Measurements from ENCODE around the gene GRID1.

DNA sequence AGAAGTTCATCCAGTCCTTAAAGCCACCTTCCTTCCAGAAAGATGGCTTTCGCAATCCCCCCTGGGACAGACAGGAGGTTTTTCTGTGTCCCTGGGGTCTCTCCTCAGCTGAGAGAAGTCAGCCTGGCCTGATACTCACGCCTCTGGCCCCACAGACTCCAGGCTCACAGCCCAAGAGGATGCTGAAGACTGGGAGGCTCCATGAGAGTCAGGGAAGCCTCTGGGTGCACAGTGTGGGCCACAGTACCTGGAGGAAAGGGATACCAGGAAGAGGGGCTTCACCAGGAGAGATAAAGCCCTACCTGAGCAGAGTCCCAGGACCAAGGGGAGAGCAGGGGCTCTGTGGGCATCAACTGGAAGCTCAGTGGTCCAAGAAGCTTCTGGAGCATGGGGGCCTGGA, 324.4 kb downstream of the GRID1 start:
- TF ChIP-seq STAT3 (IDR thresholded peaks at IDR 0.05; ENCODE audit: low read depth, low read length) (no peak), BRCA1 (IDR thresholded peaks at IDR 0.05; ENCODE audit: low read depth, low read length) (no peak), POLR2AphosphoS5 (IDR thresholded peaks at IDR 0.05; ENCODE audit: low read length) (no peak), SPI1 (IDR thresholded peaks at IDR 0.05; ENCODE audit: borderline replicate concordance, insufficient read depth, low read depth, low read length) (no peak), BHLHE40 (IDR thresholded peaks at IDR 0.05; ENCODE audit: borderline replicate concordance in 1 of 2, low read depth in 2 of 2, low read length in 1 of 2) (no peak), CREM (IDR thresholded peaks at IDR 0.05; ENCODE audit: low read depth) (no peak), CREB1 (IDR thresholded peaks at IDR 0.05; ENCODE audit: low read depth) (no peak), FOS (IDR thresholded peaks at IDR 0.05; ENCODE audit: borderline replicate concordance, extremely low read depth, insufficient read length) (no peak)
- TF ChIP-seq, protein P1, sequence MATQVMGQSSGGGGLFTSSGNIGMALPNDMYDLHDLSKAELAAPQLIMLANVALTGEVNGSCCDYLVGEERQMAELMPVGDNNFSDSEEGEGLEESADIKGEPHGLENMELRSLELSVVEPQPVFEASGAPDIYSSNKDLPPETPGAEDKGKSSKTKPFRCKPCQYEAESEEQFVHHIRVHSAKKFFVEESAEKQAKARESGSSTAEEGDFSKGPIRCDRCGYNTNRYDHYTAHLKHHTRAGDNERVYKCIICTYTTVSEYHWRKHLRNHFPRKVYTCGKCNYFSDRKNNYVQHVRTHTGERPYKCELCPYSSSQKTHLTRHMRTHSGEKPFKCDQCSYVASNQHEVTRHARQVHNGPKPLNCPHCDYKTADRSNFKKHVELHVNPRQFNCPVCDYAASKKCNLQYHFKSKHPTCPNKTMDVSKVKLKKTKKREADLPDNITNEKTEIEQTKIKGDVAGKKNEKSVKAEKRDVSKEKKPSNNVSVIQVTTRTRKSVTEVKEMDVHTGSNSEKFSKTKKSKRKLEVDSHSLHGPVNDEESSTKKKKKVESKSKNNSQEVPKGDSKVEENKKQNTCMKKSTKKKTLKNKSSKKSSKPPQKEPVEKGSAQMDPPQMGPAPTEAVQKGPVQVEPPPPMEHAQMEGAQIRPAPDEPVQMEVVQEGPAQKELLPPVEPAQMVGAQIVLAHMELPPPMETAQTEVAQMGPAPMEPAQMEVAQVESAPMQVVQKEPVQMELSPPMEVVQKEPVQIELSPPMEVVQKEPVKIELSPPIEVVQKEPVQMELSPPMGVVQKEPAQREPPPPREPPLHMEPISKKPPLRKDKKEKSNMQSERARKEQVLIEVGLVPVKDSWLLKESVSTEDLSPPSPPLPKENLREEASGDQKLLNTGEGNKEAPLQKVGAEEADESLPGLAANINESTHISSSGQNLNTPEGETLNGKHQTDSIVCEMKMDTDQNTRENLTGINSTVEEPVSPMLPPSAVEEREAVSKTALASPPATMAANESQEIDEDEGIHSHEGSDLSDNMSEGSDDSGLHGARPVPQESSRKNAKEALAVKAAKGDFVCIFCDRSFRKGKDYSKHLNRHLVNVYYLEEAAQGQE (IDR thresholded peaks at IDR 0.05; ENCODE audit: low read depth, low read length), result no peak
- TF ChIP-seq, protein P2, sequence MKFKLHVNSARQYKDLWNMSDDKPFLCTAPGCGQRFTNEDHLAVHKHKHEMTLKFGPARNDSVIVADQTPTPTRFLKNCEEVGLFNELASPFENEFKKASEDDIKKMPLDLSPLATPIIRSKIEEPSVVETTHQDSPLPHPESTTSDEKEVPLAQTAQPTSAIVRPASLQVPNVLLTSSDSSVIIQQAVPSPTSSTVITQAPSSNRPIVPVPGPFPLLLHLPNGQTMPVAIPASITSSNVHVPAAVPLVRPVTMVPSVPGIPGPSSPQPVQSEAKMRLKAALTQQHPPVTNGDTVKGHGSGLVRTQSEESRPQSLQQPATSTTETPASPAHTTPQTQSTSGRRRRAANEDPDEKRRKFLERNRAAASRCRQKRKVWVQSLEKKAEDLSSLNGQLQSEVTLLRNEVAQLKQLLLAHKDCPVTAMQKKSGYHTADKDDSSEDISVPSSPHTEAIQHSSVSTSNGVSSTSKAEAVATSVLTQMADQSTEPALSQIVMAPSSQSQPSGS (IDR thresholded peaks at IDR 0.05; ENCODE audit: low read length), result no peak
- TF ChIP-seq, protein P3, sequence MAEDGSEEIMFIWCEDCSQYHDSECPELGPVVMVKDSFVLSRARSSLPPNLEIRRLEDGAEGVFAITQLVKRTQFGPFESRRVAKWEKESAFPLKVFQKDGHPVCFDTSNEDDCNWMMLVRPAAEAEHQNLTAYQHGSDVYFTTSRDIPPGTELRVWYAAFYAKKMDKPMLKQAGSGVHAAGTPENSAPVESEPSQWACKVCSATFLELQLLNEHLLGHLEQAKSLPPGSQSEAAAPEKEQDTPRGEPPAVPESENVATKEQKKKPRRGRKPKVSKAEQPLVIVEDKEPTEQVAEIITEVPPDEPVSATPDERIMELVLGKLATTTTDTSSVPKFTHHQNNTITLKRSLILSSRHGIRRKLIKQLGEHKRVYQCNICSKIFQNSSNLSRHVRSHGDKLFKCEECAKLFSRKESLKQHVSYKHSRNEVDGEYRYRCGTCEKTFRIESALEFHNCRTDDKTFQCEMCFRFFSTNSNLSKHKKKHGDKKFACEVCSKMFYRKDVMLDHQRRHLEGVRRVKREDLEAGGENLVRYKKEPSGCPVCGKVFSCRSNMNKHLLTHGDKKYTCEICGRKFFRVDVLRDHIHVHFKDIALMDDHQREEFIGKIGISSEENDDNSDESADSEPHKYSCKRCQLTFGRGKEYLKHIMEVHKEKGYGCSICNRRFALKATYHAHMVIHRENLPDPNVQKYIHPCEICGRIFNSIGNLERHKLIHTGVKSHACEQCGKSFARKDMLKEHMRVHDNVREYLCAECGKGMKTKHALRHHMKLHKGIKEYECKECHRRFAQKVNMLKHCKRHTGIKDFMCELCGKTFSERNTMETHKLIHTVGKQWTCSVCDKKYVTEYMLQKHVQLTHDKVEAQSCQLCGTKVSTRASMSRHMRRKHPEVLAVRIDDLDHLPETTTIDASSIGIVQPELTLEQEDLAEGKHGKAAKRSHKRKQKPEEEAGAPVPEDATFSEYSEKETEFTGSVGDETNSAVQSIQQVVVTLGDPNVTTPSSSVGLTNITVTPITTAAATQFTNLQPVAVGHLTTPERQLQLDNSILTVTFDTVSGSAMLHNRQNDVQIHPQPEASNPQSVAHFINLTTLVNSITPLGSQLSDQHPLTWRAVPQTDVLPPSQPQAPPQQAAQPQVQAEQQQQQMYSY (CRISPR knock-in tag; IDR thresholded peaks at IDR 0.05), result no peak
- TF ChIP-seq, protein P4, sequence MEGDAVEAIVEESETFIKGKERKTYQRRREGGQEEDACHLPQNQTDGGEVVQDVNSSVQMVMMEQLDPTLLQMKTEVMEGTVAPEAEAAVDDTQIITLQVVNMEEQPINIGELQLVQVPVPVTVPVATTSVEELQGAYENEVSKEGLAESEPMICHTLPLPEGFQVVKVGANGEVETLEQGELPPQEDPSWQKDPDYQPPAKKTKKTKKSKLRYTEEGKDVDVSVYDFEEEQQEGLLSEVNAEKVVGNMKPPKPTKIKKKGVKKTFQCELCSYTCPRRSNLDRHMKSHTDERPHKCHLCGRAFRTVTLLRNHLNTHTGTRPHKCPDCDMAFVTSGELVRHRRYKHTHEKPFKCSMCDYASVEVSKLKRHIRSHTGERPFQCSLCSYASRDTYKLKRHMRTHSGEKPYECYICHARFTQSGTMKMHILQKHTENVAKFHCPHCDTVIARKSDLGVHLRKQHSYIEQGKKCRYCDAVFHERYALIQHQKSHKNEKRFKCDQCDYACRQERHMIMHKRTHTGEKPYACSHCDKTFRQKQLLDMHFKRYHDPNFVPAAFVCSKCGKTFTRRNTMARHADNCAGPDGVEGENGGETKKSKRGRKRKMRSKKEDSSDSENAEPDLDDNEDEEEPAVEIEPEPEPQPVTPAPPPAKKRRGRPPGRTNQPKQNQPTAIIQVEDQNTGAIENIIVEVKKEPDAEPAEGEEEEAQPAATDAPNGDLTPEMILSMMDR (IDR thresholded peaks at IDR 0.05 in 2 of 3, conservative IDR thresholded peaks at IDR 0.05 in 1 of 3; ENCODE audit: control insufficient read depth in 2 of 3, extremely low read depth in 1 of 3, insufficient read depth in 1 of 3, low read depth in 3 of 3, low read length in 3 of 3), result no peak
- TF ChIP-seq, protein P5, sequence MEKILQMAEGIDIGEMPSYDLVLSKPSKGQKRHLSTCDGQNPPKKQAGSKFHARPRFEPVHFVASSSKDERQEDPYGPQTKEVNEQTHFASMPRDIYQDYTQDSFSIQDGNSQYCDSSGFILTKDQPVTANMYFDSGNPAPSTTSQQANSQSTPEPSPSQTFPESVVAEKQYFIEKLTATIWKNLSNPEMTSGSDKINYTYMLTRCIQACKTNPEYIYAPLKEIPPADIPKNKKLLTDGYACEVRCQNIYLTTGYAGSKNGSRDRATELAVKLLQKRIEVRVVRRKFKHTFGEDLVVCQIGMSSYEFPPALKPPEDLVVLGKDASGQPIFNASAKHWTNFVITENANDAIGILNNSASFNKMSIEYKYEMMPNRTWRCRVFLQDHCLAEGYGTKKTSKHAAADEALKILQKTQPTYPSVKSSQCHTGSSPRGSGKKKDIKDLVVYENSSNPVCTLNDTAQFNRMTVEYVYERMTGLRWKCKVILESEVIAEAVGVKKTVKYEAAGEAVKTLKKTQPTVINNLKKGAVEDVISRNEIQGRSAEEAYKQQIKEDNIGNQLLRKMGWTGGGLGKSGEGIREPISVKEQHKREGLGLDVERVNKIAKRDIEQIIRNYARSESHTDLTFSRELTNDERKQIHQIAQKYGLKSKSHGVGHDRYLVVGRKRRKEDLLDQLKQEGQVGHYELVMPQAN (conservative IDR thresholded peaks at IDR 0.05), result no peak
